K562 (cell line): Measurements from ENCODE around the gene UBE2O. TPM values are rescaled to one million over a fixed set of nuclear protein-coding genes. Genes with fewer than 3 reads are reported as not detected.

Experiments used
- ATAC-seq: fragments of 200-7000 bp; cut with Tn5 transposase; 3 replicates; pipeline ENCODE4 v1.9.1; 2020; ENCODE audit warnings: moderate library complexity
- BruUV-seq: library from RNA; stranded (reverse); fragments of 400-500 nt; replicated peaks from 2 replicates; lab custom pipeline; 2021; lab: Mats Ljungman, UMichigan
- CTCF ChIA-PET: fragments of 300-600 bp; formaldehyde crosslinking; extraction: SDS; loops from one replicate; lab custom pipeline; 2021; ENCODE audit warnings: low intra/inter-chr PET ratio; lab: Yijun Ruan, JAX
- POLR2A ChIA-PET: fragments of 300-600, 350-650 bp; sonication (Branson Sonifier 250); formaldehyde crosslinking; extraction: SDS; loops from one replicate; lab custom pipeline; 2021; ENCODE audit warnings: antibody characterized with exemption, inconsistent platforms; lab: Yijun Ruan, JAX
- DNase-seq, 4 experiments: peaks; one replicate each; pipeline versions ENCODE4 v3.0.0 to v3.0.0-alpha.2; 2011 to 2018; ENCODE audit warnings: low spot score in 3 of 4, mixed read lengths in 3 of 4; ENCODE audit errors: extremely low read depth in 1 of 4
- FAIRE-seq: peaks from 2 replicates; lab custom pipeline; 2011; peaks lifted over from hg19 to GRCh38; lab: Jason Lieb, UNC
- H2AFZ ChIP-seq: 2 replicates; pipeline ENCODE4 v1.6.0; 2011; ENCODE audit warnings: low read depth, low read length, control low read depth, inconsistent platforms
- H3K27ac ChIP-seq: fragments of 200-600 bp; 3 replicates; pipeline ENCODE4 v1.8.0; 2011; ENCODE audit warnings: low read depth, mild to moderate bottlenecking, control low read depth, inconsistent platforms, low read length, moderate library complexity, mixed read lengths; ENCODE audit errors: extremely low read depth
- H3K27me3 ChIP-seq, 2 experiments: fragments of 300-600 bp in 1 of 2; 2 replicates in 1 of 2; 3 replicates in 1 of 2; pipeline versions ENCODE4 v1.6.0 to v1.8.0; 2011; ENCODE audit warnings: inconsistent platforms in 2 of 2, low read length in 2 of 2, mild to moderate bottlenecking in 1 of 2, mixed read lengths in 1 of 2, moderate library complexity in 1 of 2; ENCODE audit not compliant: control insufficient read depth in 2 of 2, insufficient read depth in 2 of 2
- H3K36me3 ChIP-seq: fragments of 300-600 bp; 3 replicates; pipeline ENCODE4 v1.8.0; 2011; ENCODE audit warnings: mild to moderate bottlenecking, low read length, inconsistent platforms; ENCODE audit not compliant: control insufficient read depth, insufficient read depth
- H3K4me1 ChIP-seq, 2 experiments: fragments of 200-600 bp in 1 of 2; replicated peaks in 1 of 2; 2 replicates in 1 of 2; 3 replicates in 1 of 2; pipeline versions ENCODE4 v1.5.1 to v1.8.0; 2011; ENCODE audit warnings: inconsistent platforms in 2 of 2, low read length in 2 of 2, mild to moderate bottlenecking in 1 of 2, mixed read lengths in 1 of 2, moderate library complexity in 1 of 2; ENCODE audit not compliant: control insufficient read depth in 2 of 2, insufficient read depth in 2 of 2
- H3K4me2 ChIP-seq: 2 replicates; pipeline ENCODE4 v1.6.1; 2011; ENCODE audit warnings: low read length, control low read depth, inconsistent platforms, mixed read lengths; ENCODE audit not compliant: insufficient read depth
- H3K4me3 ChIP-seq: fragments of 200-600 bp; sonication (generic), shearing (Covaris generic); 2 replicates; pipeline ENCODE4 v1.5.1; 2016; ENCODE audit warnings: control low read depth, inconsistent platforms
- H3K79me2 ChIP-seq: fragments of 200-600 bp; 3 replicates; pipeline ENCODE4 v1.8.0; 2011; ENCODE audit warnings: low read length, inconsistent platforms; ENCODE audit not compliant: control insufficient read depth, insufficient read depth
- H3K9ac ChIP-seq, 2 experiments: 2 replicates each; pipeline versions ENCODE4 v1.6.0 to v1.6.1; 2011; ENCODE audit warnings: low read depth in 2 of 2, low read length in 2 of 2, control low read depth in 1 of 2, inconsistent platforms in 1 of 2, mild to moderate bottlenecking in 1 of 2, mixed read lengths in 1 of 2; ENCODE audit not compliant: insufficient read depth in 1 of 2
- H3K9me1 ChIP-seq: one replicate; pipeline ENCODE4 v1.6.0; 2011; ENCODE audit warnings: inconsistent platforms, mild to moderate bottlenecking, low read length, moderate library complexity; ENCODE audit not compliant: control insufficient read depth, insufficient read depth
- H3K9me3 ChIP-seq: replicated peaks from 2 replicates; pipeline ENCODE4 v1.5.1; 2011; ENCODE audit warnings: low read depth, low read length, inconsistent platforms; ENCODE audit not compliant: control insufficient read depth, insufficient read depth
- H4K20me1 ChIP-seq: replicated peaks from 2 replicates; pipeline ENCODE4 v1.6.1; 2011; ENCODE audit warnings: low read length, inconsistent platforms, mixed read lengths; ENCODE audit not compliant: control insufficient read depth, insufficient read depth
- CEBPG ChIP-seq, 3 experiments: fragments of 200-800 bp in 1 of 3; sonication (Bioruptor generic) in 1 of 3; sonication (generic) in 1 of 3; formaldehyde crosslinking in 1 of 3; IDR thresholded peaks in 2 of 3; conservative IDR thresholded peaks in 1 of 3; 2 replicates each; pipeline versions ENCODE4 v1.6.1 to v1.8.0; 2016 to 2022; ENCODE audit warnings: missing compliant biosample characterization in 2 of 3, missing genetic modification characterization in 2 of 3, mild to moderate bottlenecking in 1 of 3, missing genetic modification reagents in 1 of 3
- GATAD2B ChIP-seq: fragments of 450-650 bp; IDR thresholded peaks from 2 replicates; pipeline ENCODE4 v1.6.1; 2017; ENCODE audit warnings: mild to moderate bottlenecking, borderline replicate concordance
- HDGF ChIP-seq: fragments of 450-650 bp; IDR thresholded peaks from 2 replicates; pipeline ENCODE4 v1.6.1; 2016
- ILF3 ChIP-seq: fragments of 450-650 bp; IDR thresholded peaks from 2 replicates; pipeline ENCODE4 v1.6.1; 2018; ENCODE audit warnings: antibody characterized with exemption, mild to moderate bottlenecking, moderate library complexity, borderline replicate concordance
- KLF1 ChIP-seq: fragments of 450-650 bp; IDR thresholded peaks from 2 replicates; pipeline ENCODE4 v1.6.1; 2016; ENCODE audit warnings: missing genetic modification characterization, missing compliant biosample characterization
- KLF16 ChIP-seq: IDR thresholded peaks from 2 replicates; pipeline ENCODE4 v1.6.1; 2016; ENCODE audit warnings: antibody characterized with exemption
- NUFIP1 ChIP-seq: fragments of 450-650 bp; IDR thresholded peaks from 2 replicates; pipeline ENCODE4 v1.6.1; 2018; ENCODE audit not compliant: partially characterized antibody
- RBM39 ChIP-seq: fragments of 200-400 bp; formaldehyde crosslinking; optimal IDR thresholded peaks from 2 replicates; pipeline ENCODE3; 2018; ENCODE audit warnings: low read depth, low read length
- SMAD2 ChIP-seq: fragments of 150-350 bp; IDR thresholded peaks from 2 replicates; pipeline ENCODE4 v1.6.1; 2014; ENCODE audit warnings: low read depth, mild to moderate bottlenecking, low read length
- STAG1 ChIP-seq: sonication (generic); formaldehyde crosslinking; IDR thresholded peaks from 2 replicates; pipeline ENCODE4 v1.5.0; 2020; ENCODE audit warnings: missing genetic modification reagents, borderline replicate concordance
- ZC3H4 ChIP-seq: sonication (generic); formaldehyde crosslinking; IDR thresholded peaks from 2 replicates; pipeline ENCODE4 v1.9.0; 2021; ENCODE audit warnings: missing genetic modification reagents, borderline replicate concordance
- ZNF316 ChIP-seq: fragments of 450-650 bp; IDR thresholded peaks from 2 replicates; pipeline ENCODE4 v1.6.1; 2016
- ZNF507 ChIP-seq: conservative IDR thresholded peaks from 2 replicates; pipeline ENCODE4 v1.6.1; 2017; ENCODE audit warnings: missing genetic modification characterization, missing compliant biosample characterization
- WGBS: fragments of 100-300 bp; shearing (Covaris generic); methylation state at CpG from one replicate; pipeline ENCODE4 v1.1.6; 2016; ENCODE audit warnings: low coverage, mixed read lengths; ENCODE audit not compliant: insufficient coverage; ENCODE audit errors: missing lambda C conversion rate; 5-methylcytosine and 5-hydroxymethylcytosine counted together
- in situ Hi-C: fragments of 300-500 bp; cut with MboI; formaldehyde crosslinking; loops from 4 replicates; pipeline ENCODE4 v1.15.0; 2018; ENCODE audit warnings: inconsistent platforms, mixed read lengths
- intact Hi-C: fragments of 100-400 bp; cut with micrococcal nuclease; formaldehyde crosslinking; loops from 2 replicates; pipeline ENCODE4 v1.14.2; 2022
- polyA plus RNA-seq, 8 experiments: library from polyadenylated mRNA; depleted of rRNA in 4 of 8; stranded (reverse) in 5 of 8; unstranded in 3 of 8; fragments of >200 nt; fragmentation: Nextera tagmentation in 2 of 8; fragmentation: Illumina TruSeq in 1 of 8; extraction: Ambion mirVana in 2 of 8; extraction: Trizol in 1 of 8; gene quantifications; 2 replicates each; pipeline versions ENCODE4 v1.2.1 to v1.2.3, GENCODE V29; 2011 to 2014; ENCODE audit warnings: inconsistent platforms in 1 of 8, missing spikeins in 1 of 8
- total RNA-seq, 7 experiments: library from RNA; depleted of rRNA in 6 of 7; stranded (reverse); fragments of >200 nt in 6 of 7; fragmentation: Illumina TruSeq in 2 of 7; extraction: Trizol in 2 of 7; gene quantifications; 2 replicates each; pipeline versions ENCODE4 v1.2.1 to v1.2.3, GENCODE V29; 2011 to 2021; ENCODE audit warnings: low replicate concordance in 1 of 7
- TF ChIP-seq, protein P1 (sequence below): fragments of 200-400 bp; formaldehyde crosslinking; IDR thresholded peaks from 2 replicates; pipeline ENCODE4 v1.6.1; 2017; ENCODE audit warnings: mild to moderate bottlenecking, low read depth, low read length, moderate library complexity
- TF ChIP-seq, protein P2 (sequence below), 2 experiments: fragments of 450-650 bp in 1 of 2; IDR thresholded peaks; 2 replicates each; pipeline ENCODE4 v1.6.1; 2011 to 2017; ENCODE audit warnings: low read depth in 2 of 2, antibody characterized with exemption in 1 of 2, borderline replicate concordance in 1 of 2, low read length in 1 of 2, mild to moderate bottlenecking in 1 of 2, mixed read lengths in 1 of 2; ENCODE audit not compliant: control insufficient read depth in 1 of 2

Gene UBE2O
- total and polyA plus RNA-seq, 9 of the 15 experiments (the other 6 are each of a cell fraction or from before 2014, with no cell fraction given), result 1.6 to 39.7 (median 13.3) TPM

GRCh38 chr17:76385892-76386786 lies 66.8 kb downstream of the UBE2O start:
- in situ Hi-C loops, result no loop called here
- BruUV-seq, result no TSS peak
- POLR2A ChIA-PET, result interaction anchor here (0.6 to 3.0 kb wide), 15 partner anchors 9 to 280 kb away, joined by 3 to 15 read pairs (median 4); partner anchors contain the start of gene PRPSAP1
- TF ChIP-seq ILF3 (no peak), CEBPG (CRISPR knock-in tag; IDR thresholded peaks at IDR 0.05) (no peak; the same call in 1 of the 2 replicates), CEBPG (tag; conservative IDR thresholded peaks at IDR 0.05 in 1 of 2, IDR thresholded peaks at IDR 0.05 in 1 of 2) (no peak), STAG1 (CRISPR knock-in tag) (peak; percentile 70), SMAD2 (no peak), GATAD2B (no peak), ZNF316 (no peak), RBM39 (no peak), KLF1 (0 out of 2 replicates have a peak, but pooled peaks have one; percentile 41), ZNF507 (tag) (no peak), ZC3H4 (CRISPR knock-in tag) (no peak), HDGF (no peak), NUFIP1 (no peak), KLF16 (no peak)
- TF ChIP-seq, protein P1, sequence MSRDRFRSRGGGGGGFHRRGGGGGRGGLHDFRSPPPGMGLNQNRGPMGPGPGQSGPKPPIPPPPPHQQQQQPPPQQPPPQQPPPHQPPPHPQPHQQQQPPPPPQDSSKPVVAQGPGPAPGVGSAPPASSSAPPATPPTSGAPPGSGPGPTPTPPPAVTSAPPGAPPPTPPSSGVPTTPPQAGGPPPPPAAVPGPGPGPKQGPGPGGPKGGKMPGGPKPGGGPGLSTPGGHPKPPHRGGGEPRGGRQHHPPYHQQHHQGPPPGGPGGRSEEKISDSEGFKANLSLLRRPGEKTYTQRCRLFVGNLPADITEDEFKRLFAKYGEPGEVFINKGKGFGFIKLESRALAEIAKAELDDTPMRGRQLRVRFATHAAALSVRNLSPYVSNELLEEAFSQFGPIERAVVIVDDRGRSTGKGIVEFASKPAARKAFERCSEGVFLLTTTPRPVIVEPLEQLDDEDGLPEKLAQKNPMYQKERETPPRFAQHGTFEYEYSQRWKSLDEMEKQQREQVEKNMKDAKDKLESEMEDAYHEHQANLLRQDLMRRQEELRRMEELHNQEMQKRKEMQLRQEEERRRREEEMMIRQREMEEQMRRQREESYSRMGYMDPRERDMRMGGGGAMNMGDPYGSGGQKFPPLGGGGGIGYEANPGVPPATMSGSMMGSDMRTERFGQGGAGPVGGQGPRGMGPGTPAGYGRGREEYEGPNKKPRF, result no peak
- TF ChIP-seq, protein P2, sequence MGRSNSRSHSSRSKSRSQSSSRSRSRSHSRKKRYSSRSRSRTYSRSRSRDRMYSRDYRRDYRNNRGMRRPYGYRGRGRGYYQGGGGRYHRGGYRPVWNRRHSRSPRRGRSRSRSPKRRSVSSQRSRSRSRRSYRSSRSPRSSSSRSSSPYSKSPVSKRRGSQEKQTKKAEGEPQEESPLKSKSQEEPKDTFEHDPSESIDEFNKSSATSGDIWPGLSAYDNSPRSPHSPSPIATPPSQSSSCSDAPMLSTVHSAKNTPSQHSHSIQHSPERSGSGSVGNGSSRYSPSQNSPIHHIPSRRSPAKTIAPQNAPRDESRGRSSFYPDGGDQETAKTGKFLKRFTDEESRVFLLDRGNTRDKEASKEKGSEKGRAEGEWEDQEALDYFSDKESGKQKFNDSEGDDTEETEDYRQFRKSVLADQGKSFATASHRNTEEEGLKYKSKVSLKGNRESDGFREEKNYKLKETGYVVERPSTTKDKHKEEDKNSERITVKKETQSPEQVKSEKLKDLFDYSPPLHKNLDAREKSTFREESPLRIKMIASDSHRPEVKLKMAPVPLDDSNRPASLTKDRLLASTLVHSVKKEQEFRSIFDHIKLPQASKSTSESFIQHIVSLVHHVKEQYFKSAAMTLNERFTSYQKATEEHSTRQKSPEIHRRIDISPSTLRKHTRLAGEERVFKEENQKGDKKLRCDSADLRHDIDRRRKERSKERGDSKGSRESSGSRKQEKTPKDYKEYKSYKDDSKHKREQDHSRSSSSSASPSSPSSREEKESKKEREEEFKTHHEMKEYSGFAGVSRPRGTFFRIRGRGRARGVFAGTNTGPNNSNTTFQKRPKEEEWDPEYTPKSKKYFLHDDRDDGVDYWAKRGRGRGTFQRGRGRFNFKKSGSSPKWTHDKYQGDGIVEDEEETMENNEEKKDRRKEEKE (IDR thresholded peaks at IDR 0.05; ENCODE audit: borderline replicate concordance in 1 of 2, control insufficient read depth in 1 of 2, low read depth in 2 of 2, low read length in 1 of 2), result peak in 1 of 2 experiments; percentile 81; a peak in 1 of 4 replicates

More at GRCh38 chr17:76385892-76386786, 66.8 kb downstream of the UBE2O start:
- ATAC-seq, result peak; percentile 54
- CTCF ChIA-PET, result interaction anchor here (0.6 to 1.3 kb wide), 2 partner anchors 16 to 81 kb away, joined by 3 to 7 read pairs; no protein-coding TSS in a partner anchor
- H3K9ac ChIP-seq, result peak overlapping the region; percentile 84 to 96
- peak overlapping the region; percentile 93 for H3K27ac ChIP-seq
- peak; percentile 84 to 94 (median 90) for DNase-seq
- peak overlapping the region; percentile 94 for H2AFZ ChIP-seq
- no peaks in the 10 kb centered on the region for H4K20me1 ChIP-seq
- intact Hi-C loops, result loop anchor here (2.0 kb wide), 1 partner anchor 31 kb away; no protein-coding TSS in a partner anchor
- WGBS, result 16% methylated on average over 42 of the region's 52 CpGs
- peaks cover 42% of the 10 kb centered on the region; the same call in 2 of the 3 replicates for H3K36me3 ChIP-seq
- no peaks in the 10 kb centered on the region for H3K9me3 ChIP-seq
- peak overlapping the region; percentile 88 for H3K4me2 ChIP-seq
- H3K4me3 ChIP-seq, result peak overlapping the region; percentile 74
- H3K79me2 ChIP-seq, result peaks cover 37% of the 10 kb centered on the region
- peak; percentile 67 for FAIRE-seq
- no peaks in the 10 kb centered on the region for H3K9me1 ChIP-seq
- peaks cover 14 to 71% of the 10 kb centered on the region in 2 experiments for H3K4me1 ChIP-seq
- H3K27me3 ChIP-seq, result no peaks in the 10 kb centered on the region
